GM18951 (cell line): ENCODE results near the gene DLD.
"Not testable (repeated sequence)": the region's sequence is repeated elsewhere in the genome, so short reads cannot be mapped to it uniquely, and the experiment has no call there.

Experiments
- POLR2A ChIP-seq: IDR thresholded peaks from 4 replicates; pipeline ENCODE4 v1.6.1; 2011; ENCODE audit warnings: mild to moderate bottlenecking; ENCODE audit not compliant: insufficient read length, insufficient read depth; ENCODE audit errors: extremely low read depth
- in situ Hi-C: fragments of 300-500 bp; cut with MboI; formaldehyde crosslinking; loops from one replicate; pipeline ENCODE4 v1.12.0; 2022; ENCODE audit warnings: low sequenced_read_pairs, mixed read lengths, inconsistent platforms; ENCODE audit not compliant: unreplicated experiment

Gene DLD

GRCh38 chr7:107882766-107883165 is 8.2 kb upstream of the DLD start:
- TF ChIP-seq POLR2A: no peak
- in situ Hi-C loops: no loop called here

GRCh38 chr7:107884066-107884818 is 6.7 kb upstream of the DLD start:
- in situ Hi-C loops: no loop called here
- TF ChIP-seq POLR2A: no peak

GRCh38 chr7:107887827-107888226 is 3.2 kb upstream of the DLD start:
- in situ Hi-C loops: not testable (repeated sequence)

- in situ Hi-C loops: no loop called here
- no peak for TF ChIP-seq POLR2A
Measured at GRCh38 chr7:107889992-107890391, 991 bp upstream of the DLD start.

GRCh38 chr7:107890493-107890961 is 456 bp upstream of the DLD start:
- TF ChIP-seq POLR2A: no peak
- in situ Hi-C loops: no loop called here

GRCh38 chr7:107891636-107892366 is 818 bp downstream of the DLD start:
- in situ Hi-C loops: no loop called here
- no peak for TF ChIP-seq POLR2A

- in situ Hi-C loops: not testable (repeated sequence)
Measured at GRCh38 chr7:107892367-107892741, 1.4 kb downstream of the DLD start.

GRCh38 chr7:107898997-107899594 is 8.1 kb downstream of the DLD start:
- no peak for TF ChIP-seq POLR2A
- in situ Hi-C loops: no loop called here

GRCh38 chr7:107900496-107901015 is 9.6 kb downstream of the DLD start:
- TF ChIP-seq POLR2A: no peak

GRCh38 chr7:107902381-107902780 is 11.4 kb downstream of the DLD start:
- in situ Hi-C loops: no loop called here
- TF ChIP-seq POLR2A: no peak

More at GRCh38 chr7:107900496-107901015, 9.6 kb downstream of the DLD start:
- in situ Hi-C loops: no loop called here

- no peak for TF ChIP-seq POLR2A
Measured at GRCh38 chr7:107907790-107908189, 16.8 kb downstream of the DLD start.

GRCh38 chr7:107909445-107909844 is 18.5 kb downstream of the DLD start:
- in situ Hi-C loops: no loop called here
- no peak for TF ChIP-seq POLR2A

More at GRCh38 chr7:107907790-107908189, 16.8 kb downstream of the DLD start:
- in situ Hi-C loops: no loop called here

- in situ Hi-C loops: no loop called here
- TF ChIP-seq POLR2A: no peak
Measured at GRCh38 chr7:107911981-107912380, 21.0 kb downstream of the DLD start.
